ENCODE data around the gene DYNLT1.

GRCh38 chr6:158662607-158662953 lies 18.0 kb upstream of the DYNLT1 start:
- TF ChIP-seq EP300 (IDR thresholded peaks at IDR 0.05) = no peak
- no peak for TF ChIP-seq CTCF (IDR thresholded peaks at IDR 0.05)

Data from gastroesophageal sphincter (tissue), 3 donors.